ENCODE measurements around the gene NPPB. TPM values are rescaled to one million over a fixed set of nuclear protein-coding genes. Genes with fewer than 3 reads are reported as not detected.

The NPPB gene
- total and polyA plus RNA-seq, 7 experiments from 2014 or later: not detected

- Mint-ChIP-seq H3K27me3 (no peaks in the 10 kb centered on the region), H3K36me3 (peaks cover 4 to 36% (median 9%) of the 10 kb centered on the region in 5 donors), H3K4me1 (peaks cover 0 to 2% (median 0%) of the 10 kb centered on the region in 7 donors), H3K27ac (no peak overlapping the region), H3K4me3 (no peak overlapping the region), H3K9me3 (no peaks in the 10 kb centered on the region)
- Histone ChIP-seq H3K4me3 (ENCODE audit: low read length) (no peak overlapping the region), H3K36me3 (ENCODE audit: control insufficient read depth in 2 of 3, insufficient read depth in 3 of 3, low read length in 3 of 3) (peaks cover 0 to 93% (median 0%) of the 10 kb centered on the region in 3 experiments), H3K9me3 (ENCODE audit: control insufficient read depth in 2 of 3, low read length in 3 of 3) (no peaks in the 10 kb centered on the region), H3K4me1 (ENCODE audit: control insufficient read depth in 2 of 2, insufficient read depth in 2 of 2, low read length in 2 of 2) (no peaks in the 10 kb centered on the region), H3K27me3 (ENCODE audit: control insufficient read depth in 2 of 2, insufficient read depth in 2 of 2, low read length in 2 of 2) (no peaks in the 10 kb centered on the region), H3K27ac (ENCODE audit: low read depth, low read length) (no peak overlapping the region)
- DNase-seq (no peak), ATAC-seq (no peak)
- POLR2A ChIA-PET: no interaction called here
- intact Hi-C loops (cut with micrococcal nuclease): loop anchor here in 1 of 2 donors (10.0 kb wide), 1 partner anchor 181 kb away; the partner anchor contains the start of gene MIIP
- CTCF ChIA-PET: no interaction called here
These were observed 25.2 kb downstream of the NPPB start for GRCh38 chr1:11833497-11833896.

- Histone ChIP-seq H3K27me3 (ENCODE audit: control insufficient read depth in 2 of 2, insufficient read depth in 2 of 2, low read length in 2 of 2) (no peaks in the 10 kb centered on the region), H3K27ac (ENCODE audit: low read depth, low read length) (no peak overlapping the region), H3K9me3 (ENCODE audit: control insufficient read depth in 2 of 3, low read length in 3 of 3) (no peaks in the 10 kb centered on the region), H3K4me1 (ENCODE audit: control insufficient read depth in 2 of 2, insufficient read depth in 2 of 2, low read length in 2 of 2) (no peaks in the 10 kb centered on the region), H3K36me3 (ENCODE audit: control insufficient read depth in 2 of 3, insufficient read depth in 3 of 3, low read length in 3 of 3) (peaks cover 0 to 90% (median 0%) of the 10 kb centered on the region in 3 experiments), H3K4me3 (ENCODE audit: low read length) (no peak overlapping the region)
- intact Hi-C loops (cut with micrococcal nuclease): loop anchor here in 1 of 2 donors (10.0 kb wide), 1 partner anchor 183 kb away; the partner anchor contains the start of gene MIIP
- H3K4me3 Mint-ChIP-seq: no peak overlapping the region
- no peak overlapping the region for H3K27ac Mint-ChIP-seq
- H3K4me1 Mint-ChIP-seq: no peaks in the 10 kb centered on the region
- H3K36me3 Mint-ChIP-seq: peaks cover 7 to 40% (median 9%) of the 10 kb centered on the region in 5 donors
- ATAC-seq (no peak), DNase-seq (no peak)
- H3K9me3 Mint-ChIP-seq: peaks cover 0 to 1% (median 0%) of the 10 kb centered on the region in 11 donors
- no peaks in the 10 kb centered on the region for H3K27me3 Mint-ChIP-seq
- CTCF ChIA-PET: interaction anchor here (1.2 kb wide), 1 partner anchor 8 kb away, joined by 5 read pairs; no protein-coding TSS in a partner anchor
- POLR2A ChIA-PET: no interaction called here
These were observed 26.6 kb downstream of the NPPB start for GRCh38 chr1:11831945-11832725.

- Mint-ChIP-seq H3K27me3 (no peaks in the 10 kb centered on the region), H3K27ac (no peak overlapping the region), H3K9me3 (peaks cover 0 to 1% (median 0%) of the 10 kb centered on the region in 11 donors), H3K36me3 (peaks cover 4 to 44% (median 4%) of the 10 kb centered on the region in 5 donors), H3K4me1 (no peaks in the 10 kb centered on the region), H3K4me3 (no peak overlapping the region)
- H3K36me3 ChIP-seq (ENCODE audit: control insufficient read depth in 2 of 3, insufficient read depth in 3 of 3, low read length in 3 of 3): peaks cover 0 to 83% (median 4%) of the 10 kb centered on the region in 3 experiments
- no peak overlapping the region for H3K27ac ChIP-seq (ENCODE audit: low read depth, low read length)
- ATAC-seq (no peak), DNase-seq (no peak)
- POLR2A ChIA-PET: interaction anchor here (0.5 to 1.1 kb wide), 2 partner anchors 22 to 890 kb away, joined by 3 read pairs; partner anchors contain the start of genes CLCN6 and MTHFR
- no peak overlapping the region for H3K4me3 ChIP-seq (ENCODE audit: low read length)
- no peaks in the 10 kb centered on the region for H3K27me3 ChIP-seq (ENCODE audit: control insufficient read depth in 2 of 2, insufficient read depth in 2 of 2, low read length in 2 of 2)
- no peaks in the 10 kb centered on the region for H3K9me3 ChIP-seq (ENCODE audit: control insufficient read depth in 2 of 3, low read length in 3 of 3)
- CTCF ChIA-PET: no interaction called here
- H3K4me1 ChIP-seq (ENCODE audit: control insufficient read depth in 2 of 2, insufficient read depth in 2 of 2, low read length in 2 of 2): no peaks in the 10 kb centered on the region
- intact Hi-C loops (cut with micrococcal nuclease): no loop called here
These were observed 30.2 kb downstream of the NPPB start for GRCh38 chr1:11828511-11828910.

GRCh38 chr1:11826946-11827345, 31.8 kb downstream of the NPPB start:
- no peak overlapping the region for H3K27ac Mint-ChIP-seq
- H3K4me1 Mint-ChIP-seq: no peaks in the 10 kb centered on the region
- Histone ChIP-seq H3K4me3 (ENCODE audit: low read length) (no peak overlapping the region), H3K27ac (ENCODE audit: low read depth, low read length) (no peak overlapping the region), H3K4me1 (ENCODE audit: control insufficient read depth in 2 of 2, insufficient read depth in 2 of 2, low read length in 2 of 2) (no peaks in the 10 kb centered on the region), H3K9me3 (ENCODE audit: control insufficient read depth in 2 of 3, low read length in 3 of 3) (no peaks in the 10 kb centered on the region), H3K36me3 (ENCODE audit: control insufficient read depth in 2 of 3, insufficient read depth in 3 of 3, low read length in 3 of 3) (peaks cover 0 to 78% (median 4%) of the 10 kb centered on the region in 3 experiments), H3K27me3 (ENCODE audit: control insufficient read depth in 2 of 2, insufficient read depth in 2 of 2, low read length in 2 of 2) (no peaks in the 10 kb centered on the region)
- H3K4me3 Mint-ChIP-seq: no peak overlapping the region
- DNase-seq (no peak), ATAC-seq (no peak)
- CTCF ChIA-PET: no interaction called here
- POLR2A ChIA-PET: no interaction called here
- H3K9me3 Mint-ChIP-seq: peaks cover 0 to 3% (median 0%) of the 10 kb centered on the region in 11 donors
- no peaks in the 10 kb centered on the region for H3K27me3 Mint-ChIP-seq
- intact Hi-C loops (cut with micrococcal nuclease): no loop called here
- peaks cover 4 to 44% (median 5%) of the 10 kb centered on the region in 5 donors for H3K36me3 Mint-ChIP-seq

- H3K4me1 ChIP-seq (ENCODE audit: control insufficient read depth in 2 of 2, insufficient read depth in 2 of 2, low read length in 2 of 2): no peaks in the 10 kb centered on the region
- no peak overlapping the region for H3K4me3 Mint-ChIP-seq
- H3K27ac Mint-ChIP-seq: no peak overlapping the region
- peaks cover 0 to 1% (median 0%) of the 10 kb centered on the region in 7 donors for H3K4me1 Mint-ChIP-seq
- ATAC-seq (no peak), DNase-seq (no peak)
- H3K4me3 ChIP-seq (ENCODE audit: low read length): no peak overlapping the region
- H3K27me3 ChIP-seq (ENCODE audit: control insufficient read depth in 2 of 2, insufficient read depth in 2 of 2, low read length in 2 of 2): no peaks in the 10 kb centered on the region
- H3K9me3 Mint-ChIP-seq: peaks cover 0 to 3% (median 0%) of the 10 kb centered on the region in 11 donors
- no peaks in the 10 kb centered on the region for H3K27me3 Mint-ChIP-seq
- no peak overlapping the region for H3K27ac ChIP-seq (ENCODE audit: low read depth, low read length)
- POLR2A ChIA-PET: interaction anchor here (1.0 kb wide), 1 partner anchor 175 kb away, joined by 3 read pairs; no protein-coding TSS in a partner anchor
- no peaks in the 10 kb centered on the region for H3K9me3 ChIP-seq (ENCODE audit: control insufficient read depth in 2 of 3, low read length in 3 of 3)
- CTCF ChIA-PET: no interaction called here
- intact Hi-C loops (cut with micrococcal nuclease): no loop called here
- peaks cover 0 to 74% (median 4%) of the 10 kb centered on the region in 3 experiments for H3K36me3 ChIP-seq (ENCODE audit: control insufficient read depth in 2 of 3, insufficient read depth in 3 of 3, low read length in 3 of 3)
- peaks cover 4 to 51% (median 8%) of the 10 kb centered on the region in 5 donors for H3K36me3 Mint-ChIP-seq
These were observed 33.6 kb downstream of the NPPB start for GRCh38 chr1:11825131-11825530.

- CTCF ChIA-PET: no interaction called here
- H3K27me3 Mint-ChIP-seq: no peaks in the 10 kb centered on the region
- intact Hi-C loops (cut with micrococcal nuclease): no loop called here
- H3K4me1 Mint-ChIP-seq: peaks cover 0 to 1% (median 0%) of the 10 kb centered on the region in 7 donors
- H3K36me3 Mint-ChIP-seq: peaks cover 8 to 47% (median 9%) of the 10 kb centered on the region in 5 donors
- Histone ChIP-seq H3K27me3 (ENCODE audit: control insufficient read depth in 2 of 2, insufficient read depth in 2 of 2, low read length in 2 of 2) (no peaks in the 10 kb centered on the region), H3K36me3 (ENCODE audit: control insufficient read depth in 2 of 3, insufficient read depth in 3 of 3, low read length in 3 of 3) (peaks cover 4 to 71% (median 8%) of the 10 kb centered on the region in 3 experiments), H3K4me3 (ENCODE audit: low read length) (no peak overlapping the region), H3K27ac (ENCODE audit: low read depth, low read length) (no peak overlapping the region), H3K4me1 (ENCODE audit: control insufficient read depth in 2 of 2, insufficient read depth in 2 of 2, low read length in 2 of 2) (no peaks in the 10 kb centered on the region), H3K9me3 (ENCODE audit: control insufficient read depth in 2 of 3, low read length in 3 of 3) (no peaks in the 10 kb centered on the region)
- DNase-seq (no peak), ATAC-seq (no peak)
- peaks cover 0 to 3% (median 0%) of the 10 kb centered on the region in 11 donors for H3K9me3 Mint-ChIP-seq
- H3K27ac Mint-ChIP-seq: no peak overlapping the region
- H3K4me3 Mint-ChIP-seq: no peak overlapping the region
- POLR2A ChIA-PET: interaction anchor here (0.9 kb wide), 1 partner anchor 84 kb away, joined by 3 read pairs; no protein-coding TSS in a partner anchor
These were observed 35.2 kb downstream of the NPPB start for GRCh38 chr1:11823366-11824137.
